GM21447 (cell line): ENCODE results near the gene PIRT.

Source experiments
- ATAC-seq: cut with Tn5 transposase; IDR thresholded peaks from one replicate; pipeline ENCODE4 v1.9.1; 2021; ENCODE audit not compliant: unreplicated experiment

The PIRT gene

GRCh38 chr17:10790491-10791401, 47.1 kb downstream of the PIRT start:
- ATAC-seq: no peak

- ATAC-seq: no peak
Measured at GRCh38 chr17:10789694-10790271, 48.1 kb downstream of the PIRT start.

- ATAC-seq: no peak
Measured at GRCh38 chr17:10787306-10788045, 50.4 kb downstream of the PIRT start.

GRCh38 chr17:10785295-10785694, 52.6 kb downstream of the PIRT start:
- ATAC-seq: no peak

- no peak for ATAC-seq
Measured at GRCh38 chr17:10779609-10780008, 58.3 kb downstream of the PIRT start.

GRCh38 chr17:10777890-10778289, 60.0 kb downstream of the PIRT start:
- no peak for ATAC-seq

- ATAC-seq: no peak
Measured at GRCh38 chr17:10777131-10777807, 60.6 kb downstream of the PIRT start.

GRCh38 chr17:10776381-10776780, 61.5 kb downstream of the PIRT start:
- no peak for ATAC-seq

GRCh38 chr17:10775740-10776356, 62.0 kb downstream of the PIRT start:
- ATAC-seq: no peak

- no peak for ATAC-seq
Measured at GRCh38 chr17:10775058-10775457, 62.8 kb downstream of the PIRT start.

- ATAC-seq: no peak
Measured at GRCh38 chr17:10773391-10773790, 64.5 kb downstream of the PIRT start.
